OCI-M2 (cell line): ENCODE data around the gene FBXO31.
"Not testable (repeated sequence)": the region's sequence is repeated elsewhere in the genome, so short reads cannot be mapped to it uniquely, and the experiment has no call there.

Experiments used
- DNase-seq: peaks from one replicate; lab custom pipeline; 2025; ENCODE audit not compliant: unreplicated experiment; lab: John Stamatoyannopoulos, UW

Gene FBXO31

DNA sequence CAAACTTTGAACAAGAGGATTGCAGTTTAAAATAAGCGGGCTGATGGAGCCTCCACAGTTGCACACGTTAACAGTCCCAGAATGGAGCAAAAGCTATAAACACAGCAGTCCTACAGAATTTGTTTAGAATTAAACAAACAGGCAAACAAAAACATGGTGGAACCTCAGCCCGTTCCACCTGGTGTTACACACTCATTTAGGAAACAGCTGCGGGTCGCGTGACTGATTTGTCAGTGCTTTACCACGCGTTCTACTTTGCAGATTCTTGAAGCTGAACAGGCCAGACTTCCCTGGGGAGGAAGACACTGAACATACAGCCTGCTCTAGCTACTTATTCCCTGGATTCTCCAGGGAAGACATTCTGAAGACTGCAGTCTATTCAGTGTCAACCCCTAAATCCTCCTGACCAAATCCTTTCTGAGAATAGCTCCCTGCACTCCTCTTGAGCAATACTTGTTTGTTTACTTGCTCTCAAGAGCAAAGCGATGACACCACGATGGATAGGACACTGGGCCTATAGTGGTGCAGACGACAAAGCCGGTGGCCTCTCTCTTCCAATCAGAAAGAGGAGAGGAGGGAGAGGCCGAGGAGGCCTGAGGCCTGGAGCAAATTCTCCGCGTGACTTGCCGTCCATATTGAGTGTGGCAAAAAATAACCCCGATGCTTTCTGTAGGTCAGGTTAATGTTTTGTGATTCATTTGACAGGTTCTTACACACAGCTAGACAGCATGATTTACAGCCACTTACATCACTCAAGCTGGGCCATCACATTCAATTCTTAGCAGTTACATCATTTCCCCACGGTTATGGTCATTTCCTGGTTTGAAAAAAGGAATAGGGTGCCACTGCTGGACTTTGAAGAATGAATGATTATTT is 4.6 kb upstream of the FBXO31 start:
- peak; percentile 67 for DNase-seq

DNA sequence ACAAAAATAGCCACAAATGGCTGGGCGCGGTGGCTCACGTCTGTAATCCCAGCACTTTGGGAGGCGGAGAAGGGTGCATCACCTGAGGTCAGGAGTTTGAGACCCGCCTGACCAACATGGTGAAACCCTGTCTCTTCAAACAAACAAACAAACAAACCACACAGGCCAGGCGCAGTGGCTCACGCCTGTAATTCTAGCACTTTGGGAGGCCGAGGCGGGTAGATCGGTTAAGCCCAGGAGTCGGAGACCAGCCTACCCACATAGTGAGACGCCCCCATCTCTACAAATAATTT is 1.2 kb upstream of the FBXO31 start:
- not testable (repeated sequence) for DNase-seq

DNA sequence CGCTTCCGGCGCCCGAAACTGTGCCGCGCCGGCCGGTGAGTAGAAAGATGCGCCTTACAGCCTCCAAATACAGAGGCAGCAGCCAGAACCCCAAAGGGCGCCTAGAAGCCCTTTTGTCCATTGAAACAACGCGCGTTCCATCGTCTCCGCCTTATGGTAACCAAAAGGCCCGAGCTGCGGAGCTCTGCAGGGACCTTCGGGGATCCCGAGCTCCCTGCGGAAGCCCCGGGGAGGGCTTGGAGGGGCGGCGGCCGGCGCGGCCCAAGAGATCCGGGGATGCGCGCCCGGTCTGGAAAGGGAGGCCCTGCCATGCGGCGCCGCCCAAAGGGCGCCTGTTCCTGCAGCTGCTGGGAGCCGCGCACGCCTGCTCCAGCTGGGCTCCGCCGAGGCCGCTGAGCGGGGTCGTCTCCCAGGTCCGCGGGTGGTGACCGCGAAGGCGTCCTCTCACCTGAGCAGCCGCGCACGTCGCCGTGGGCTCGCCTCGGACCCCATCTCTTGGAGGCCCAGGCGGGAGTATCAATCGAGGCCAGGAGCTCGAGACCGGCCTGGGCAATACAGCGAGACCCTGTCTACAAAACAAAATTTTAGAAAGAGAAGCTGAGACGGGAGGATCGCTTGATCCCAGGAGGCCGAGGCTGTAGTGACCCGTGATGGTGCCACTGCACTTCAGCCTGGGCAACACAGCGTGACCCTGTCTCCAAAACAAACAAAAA is 742 bp upstream of the FBXO31 start:
- DNase-seq = no peak

DNA sequence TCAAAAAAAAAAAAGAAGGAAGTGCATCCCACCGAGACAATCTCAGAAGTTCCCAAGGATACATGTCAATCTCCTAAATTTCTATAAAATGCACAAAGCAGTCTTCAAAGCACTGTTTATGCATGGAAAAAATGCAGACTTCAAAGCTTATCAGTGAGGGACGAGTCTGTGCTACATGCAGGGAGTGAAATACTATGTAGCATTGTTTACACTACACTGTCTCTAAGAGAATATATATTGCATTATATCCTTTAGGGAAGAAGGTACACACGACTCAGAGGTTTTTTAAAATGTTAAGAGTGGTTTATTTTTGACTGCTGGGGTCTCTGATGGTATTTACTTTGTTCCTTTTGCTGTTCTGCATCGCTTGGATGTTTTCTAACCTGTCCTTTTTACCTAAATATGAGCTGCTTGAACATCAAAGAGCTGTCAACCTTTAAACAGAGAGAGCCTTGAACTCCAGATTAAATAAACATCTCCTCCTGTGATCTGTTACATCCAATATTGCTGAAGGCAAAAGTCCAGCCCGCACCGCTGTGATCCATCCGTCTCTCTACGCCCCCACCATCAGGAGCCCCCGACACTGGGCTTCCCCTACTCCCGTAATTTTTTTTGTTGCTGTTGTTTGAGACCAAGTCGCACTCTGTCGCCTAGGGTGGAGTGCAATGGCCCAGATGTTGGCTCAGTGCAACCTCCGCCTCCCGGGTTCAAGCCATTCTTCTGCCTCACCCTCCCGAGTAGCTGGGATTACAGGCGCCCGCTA is 1.4 kb downstream of the FBXO31 start:
- DNase-seq = no peak

DNA sequence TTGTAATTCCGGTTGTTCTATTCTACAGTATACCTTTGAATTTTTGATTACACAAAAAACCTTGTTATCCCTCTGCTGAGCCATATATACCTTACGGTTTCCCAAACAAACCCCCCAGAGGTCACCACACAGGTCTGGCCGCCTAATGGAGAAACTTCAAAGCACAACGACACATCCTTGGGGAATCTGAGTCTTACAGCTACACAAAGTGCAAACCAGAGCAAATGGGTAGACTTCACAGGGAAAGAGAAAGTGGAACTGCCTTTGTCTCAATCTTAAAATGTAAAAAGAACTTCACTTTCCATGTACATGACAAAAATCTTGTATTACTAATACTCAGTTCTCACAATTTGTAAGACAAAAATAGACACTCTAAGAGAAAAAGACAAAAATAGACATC is 2.7 kb downstream of the FBXO31 start:
- DNase-seq = no peak

DNA sequence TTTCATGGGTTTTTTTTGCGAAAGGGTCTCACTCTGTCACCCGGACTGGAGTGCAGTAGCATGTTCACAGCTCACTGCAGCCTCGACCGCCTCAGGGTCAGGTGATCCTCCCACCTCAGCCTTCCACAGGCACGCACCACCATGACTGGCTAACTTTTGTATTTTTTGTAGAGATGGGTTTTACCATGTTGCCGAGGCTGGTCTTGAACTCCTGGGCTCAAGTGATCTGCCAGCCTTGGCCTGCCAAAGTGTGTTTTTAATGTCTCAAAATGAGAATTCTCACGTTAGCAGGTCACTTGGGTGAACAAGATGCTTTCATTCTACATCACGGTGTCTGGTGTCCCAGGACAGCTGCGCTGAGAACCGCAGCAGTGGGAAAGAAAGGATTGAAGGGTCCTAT is 3.2 kb downstream of the FBXO31 start:
- no peak for DNase-seq

DNA sequence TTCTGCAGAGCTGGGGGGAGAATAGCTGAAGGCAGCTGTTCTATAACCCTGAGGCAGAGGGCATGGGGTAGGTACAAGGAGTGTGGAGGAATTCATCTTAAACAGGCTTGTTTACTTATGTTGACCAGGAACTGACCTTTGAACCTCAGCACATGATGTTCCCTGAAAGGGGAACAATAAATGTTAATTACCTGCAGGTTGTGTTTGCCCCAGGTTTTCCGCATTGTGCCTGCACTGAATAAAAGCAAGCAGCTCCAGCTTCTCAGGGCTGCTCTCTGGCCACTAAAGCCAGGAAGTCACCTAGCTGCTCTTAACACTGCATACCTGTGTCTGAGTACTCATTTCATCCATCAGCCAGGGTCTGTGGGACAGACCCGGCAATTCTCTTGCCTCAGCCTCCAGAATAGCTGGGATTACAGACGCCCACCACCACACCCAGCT is 4.2 kb downstream of the FBXO31 start:
- not testable (repeated sequence) for DNase-seq

DNA sequence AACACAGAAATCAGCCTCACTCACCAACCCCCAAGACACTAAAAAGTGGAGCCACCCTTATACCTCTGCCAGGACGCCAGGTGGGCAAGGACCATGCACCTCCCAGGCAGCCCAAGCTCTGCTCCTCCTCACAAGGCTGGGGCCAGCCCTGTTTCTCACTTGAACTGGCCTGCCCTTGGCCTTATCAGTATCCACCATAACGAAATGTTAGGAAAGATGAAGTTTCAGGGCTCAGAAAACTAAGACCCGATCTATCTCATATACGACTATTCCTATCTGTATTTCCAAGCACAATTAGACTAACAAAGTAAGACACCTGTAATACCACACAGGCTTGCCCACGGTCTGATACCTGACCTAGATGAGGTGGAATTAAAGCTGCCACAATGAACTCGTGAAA is 6.9 kb downstream of the FBXO31 start:
- DNase-seq = no peak

DNA sequence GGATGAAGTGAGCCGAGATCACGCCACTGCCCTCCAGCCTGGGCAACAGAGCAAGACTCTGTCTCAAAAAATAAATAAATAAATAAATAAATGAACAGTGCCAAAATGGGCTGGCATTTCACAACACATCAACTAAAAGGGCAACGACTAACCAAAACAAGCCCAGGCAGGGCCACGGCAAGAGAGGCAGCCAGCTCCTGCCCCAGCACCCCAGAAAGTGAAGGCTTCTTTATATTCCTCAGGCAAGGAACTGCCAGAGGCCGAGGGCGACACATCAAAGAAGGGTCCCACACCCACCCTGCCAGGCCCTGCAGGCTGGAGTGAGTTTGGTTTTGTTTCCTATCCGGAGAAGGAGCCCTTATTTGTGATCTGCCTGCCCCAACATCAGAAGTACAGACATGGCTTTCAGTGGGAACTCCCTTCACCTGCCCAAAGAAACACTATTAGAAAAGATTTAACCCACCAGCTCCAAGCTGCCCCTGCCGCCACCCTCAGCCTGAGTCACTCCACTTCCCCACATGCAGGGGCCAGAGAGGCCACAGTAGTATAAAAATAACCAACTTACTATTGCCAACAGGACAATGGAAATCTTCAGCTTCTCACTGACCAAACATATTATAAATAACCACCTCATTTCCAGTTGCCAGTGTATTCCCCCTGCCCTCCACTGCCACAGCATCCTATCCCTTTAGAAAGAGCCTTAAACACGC is 8.0 kb downstream of the FBXO31 start:
- DNase-seq = no peak

DNA sequence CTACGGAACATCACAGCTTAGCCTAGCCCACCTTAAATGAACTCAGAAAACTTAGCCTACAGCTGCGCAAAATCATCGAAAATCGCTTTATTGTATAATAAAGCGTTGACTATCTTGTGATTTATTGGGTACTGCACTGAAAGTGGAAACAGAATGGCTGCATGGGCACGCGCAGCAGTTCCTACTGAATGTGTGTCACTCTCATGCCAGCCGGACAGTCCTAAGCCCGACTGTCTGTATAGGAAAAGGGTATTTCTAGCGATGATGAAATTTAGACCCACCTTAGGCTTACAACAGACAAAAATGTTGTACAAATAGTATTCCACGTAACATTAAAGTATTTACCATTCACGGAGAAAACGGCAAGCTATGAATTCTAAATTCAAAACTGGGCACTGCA is 9.3 kb downstream of the FBXO31 start:
- DNase-seq = no peak

DNA sequence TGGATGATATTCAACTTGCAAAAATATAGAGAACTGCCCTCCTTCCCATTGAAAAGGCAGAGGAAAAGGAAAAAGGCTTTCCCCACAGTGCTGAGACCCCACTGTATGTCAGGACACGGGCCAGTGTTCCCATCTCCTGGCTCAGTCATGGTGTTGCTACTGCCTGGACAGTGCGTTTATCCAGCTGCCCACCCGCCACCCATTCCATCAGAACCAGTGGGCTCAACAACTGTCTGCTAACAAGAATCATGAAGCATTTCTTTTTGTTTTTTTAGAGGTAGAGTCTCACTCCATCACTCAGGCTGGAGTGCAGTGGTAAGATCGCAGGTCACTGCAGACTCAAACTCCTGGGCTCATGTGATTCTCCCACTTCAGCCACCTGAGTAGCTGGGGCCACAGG is 11.3 kb downstream of the FBXO31 start:
- no peak for DNase-seq

DNA sequence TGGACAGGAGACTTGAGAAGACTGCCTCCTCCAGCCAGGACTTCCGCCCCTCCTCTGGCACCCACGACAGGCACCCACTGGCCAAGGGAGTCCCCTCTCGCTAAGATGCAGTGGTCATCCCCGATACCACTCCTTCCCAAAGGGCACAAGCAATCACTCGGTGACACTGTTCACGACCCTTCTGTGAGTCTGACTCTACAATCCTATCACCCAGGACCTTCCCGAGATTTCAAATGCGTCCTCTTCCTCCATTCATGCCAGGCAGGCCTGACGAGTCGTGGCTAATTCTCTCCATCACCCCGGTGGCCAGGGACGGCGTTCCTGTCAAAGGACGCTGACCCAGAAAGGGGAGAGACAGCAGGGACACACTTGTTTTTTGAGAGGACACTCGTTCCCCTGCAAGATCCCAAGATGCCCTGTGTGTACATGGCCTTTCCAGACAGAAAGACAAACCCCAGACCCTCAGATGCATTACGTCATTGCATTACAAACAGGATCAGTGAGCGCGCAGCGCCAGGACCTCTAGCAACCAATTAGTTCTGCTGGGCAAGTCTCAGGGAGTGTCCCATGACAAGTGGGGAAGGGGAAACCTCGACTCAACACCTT is 12.2 kb downstream of the FBXO31 start:
- DNase-seq = no peak

DNA sequence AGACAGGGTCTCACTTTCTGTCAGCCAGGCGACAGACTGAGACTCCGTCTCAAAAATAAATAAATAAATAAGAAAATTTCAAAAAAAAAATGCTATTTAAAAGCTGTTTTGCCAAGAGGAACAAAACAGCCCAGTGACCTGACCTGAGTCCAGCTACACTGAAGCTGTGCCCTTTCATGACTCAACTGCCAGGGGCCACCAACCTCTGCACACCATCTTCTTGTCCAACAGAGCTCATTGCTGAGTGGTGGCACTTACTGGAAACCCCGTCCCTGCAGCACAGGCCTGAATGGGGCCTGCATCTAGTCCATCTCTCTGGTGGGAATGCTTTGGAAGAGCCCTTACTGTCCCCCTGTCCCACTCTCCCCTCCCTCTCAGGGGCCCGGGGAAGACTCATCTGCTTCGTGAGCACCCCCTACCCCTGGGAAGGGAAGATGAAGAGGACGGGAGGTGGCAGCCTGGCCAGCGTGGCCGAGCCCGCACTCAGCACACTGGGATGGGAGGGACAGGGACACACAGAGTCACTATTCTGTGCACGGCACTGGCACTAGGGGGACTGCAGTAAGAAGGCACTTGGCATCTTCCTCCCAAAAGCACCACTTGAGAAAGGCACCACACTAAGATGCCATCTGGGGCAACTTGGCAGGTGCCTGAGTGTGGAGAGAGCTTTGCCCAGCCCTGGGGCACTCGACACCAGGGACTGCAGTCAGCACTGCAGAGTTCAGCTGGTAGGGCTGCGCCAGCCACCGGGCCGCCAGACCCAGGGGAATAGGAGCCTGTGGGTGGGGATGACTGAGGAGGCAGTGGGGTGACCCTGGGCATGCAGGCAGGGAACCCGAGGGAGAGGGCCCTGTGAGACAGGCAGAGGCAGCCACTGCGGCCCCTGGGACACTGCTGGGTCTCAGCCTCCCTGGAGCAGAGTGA is 13.5 kb downstream of the FBXO31 start:
- DNase-seq = no peak

DNA sequence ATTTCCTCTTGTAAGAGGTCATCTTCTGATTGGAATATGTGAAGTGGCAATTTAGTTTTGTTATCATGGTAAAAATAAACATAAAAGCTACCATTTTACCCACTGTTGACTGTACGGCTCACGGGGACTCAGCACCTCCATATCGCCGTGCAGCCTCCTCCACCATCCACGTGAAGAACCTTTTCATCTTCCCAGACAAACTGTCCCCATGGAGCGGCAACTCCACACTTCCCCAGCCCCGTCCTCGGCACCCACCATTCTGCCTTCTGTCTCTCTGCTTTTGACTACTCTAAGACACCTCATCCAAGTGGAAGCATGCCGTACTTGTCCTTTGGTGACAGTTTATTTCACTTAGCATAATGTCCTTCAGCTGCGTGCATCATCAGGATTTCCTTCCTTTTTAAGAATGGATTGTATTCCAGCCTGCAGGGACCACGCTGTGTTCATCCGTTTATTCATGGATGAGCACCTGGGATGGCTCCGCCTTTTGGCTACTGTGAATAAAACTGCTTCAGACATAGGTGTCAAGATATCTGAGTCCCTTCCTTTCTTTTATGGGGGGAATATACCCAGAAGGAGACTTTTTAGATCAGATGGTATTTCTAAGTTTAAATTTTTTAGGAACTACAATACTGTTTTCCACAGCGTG is 14.3 kb downstream of the FBXO31 start:
- no peak for DNase-seq

DNA sequence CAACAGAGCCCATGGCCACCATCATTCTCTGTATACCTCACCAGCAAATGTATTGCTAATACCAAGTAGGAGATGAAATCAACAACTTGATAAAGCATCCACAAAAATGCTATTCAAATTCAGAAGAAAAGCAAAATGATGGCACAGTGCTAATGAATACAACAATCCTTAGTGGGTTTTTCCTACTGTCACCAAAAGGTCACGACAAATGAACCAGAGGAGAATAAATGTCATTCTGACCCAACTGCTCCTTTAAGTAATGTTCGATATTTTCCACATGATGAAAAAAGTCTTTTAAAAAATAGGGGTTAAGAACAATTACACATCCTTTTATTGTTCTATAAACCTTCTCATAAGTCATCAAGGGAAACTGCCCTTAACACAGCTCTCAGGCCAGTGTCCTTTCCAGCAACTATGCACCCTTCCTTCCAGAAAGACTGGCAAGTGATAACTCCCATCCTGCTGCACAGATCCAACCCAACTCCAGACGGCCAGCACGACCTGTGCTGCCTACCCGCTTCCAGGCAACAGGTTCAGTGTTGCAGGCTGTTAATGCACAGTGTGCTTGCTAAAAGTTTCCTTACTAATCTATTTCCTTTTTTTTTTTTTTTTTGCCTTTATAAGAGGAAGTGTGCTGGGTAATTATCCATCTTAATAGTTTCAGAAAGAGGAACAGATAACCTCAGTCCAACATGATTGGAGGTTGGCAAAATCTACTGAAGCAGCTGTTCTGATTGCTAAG is 15.4 kb downstream of the FBXO31 start:
- DNase-seq = no peak

DNA sequence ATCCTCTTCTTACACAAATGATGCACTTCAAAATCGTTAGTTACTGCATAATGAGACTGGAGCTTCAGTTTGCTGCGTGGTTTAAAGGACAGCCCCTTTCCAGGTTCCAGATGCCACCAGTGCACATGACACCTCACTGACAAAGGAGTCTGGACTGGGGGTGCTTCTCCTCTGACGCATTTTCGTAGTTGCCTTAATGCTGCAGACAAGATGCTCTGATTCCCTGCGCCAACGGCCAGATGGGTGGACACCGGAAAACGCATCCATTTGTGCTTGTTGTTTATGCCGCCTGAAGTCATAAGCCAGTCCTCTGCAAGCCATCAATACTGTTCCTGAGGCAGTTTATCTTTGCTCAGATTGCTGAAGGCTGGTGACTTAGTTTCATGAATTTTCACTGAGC is 16.0 kb downstream of the FBXO31 start:
- no peak for DNase-seq

DNA sequence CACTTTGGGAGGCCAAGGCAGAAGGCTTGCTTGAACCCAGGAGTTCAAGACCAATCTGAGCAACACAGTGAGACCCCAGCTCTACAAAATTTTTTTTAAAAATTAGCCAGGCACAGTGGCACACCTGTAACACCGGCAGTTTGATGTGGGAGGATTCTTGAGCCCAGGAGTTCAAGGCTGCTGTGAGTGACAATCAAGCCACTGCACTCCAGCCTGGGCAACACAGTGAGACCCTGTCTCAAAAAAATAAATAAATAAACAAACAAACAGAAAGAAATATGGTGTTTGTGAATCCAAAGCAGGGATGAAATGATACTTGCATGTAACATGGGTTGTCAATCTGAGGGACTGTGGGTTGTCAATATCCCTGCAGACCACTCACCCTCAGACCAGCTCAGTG is 16.6 kb downstream of the FBXO31 start:
- no peak for DNase-seq

DNA sequence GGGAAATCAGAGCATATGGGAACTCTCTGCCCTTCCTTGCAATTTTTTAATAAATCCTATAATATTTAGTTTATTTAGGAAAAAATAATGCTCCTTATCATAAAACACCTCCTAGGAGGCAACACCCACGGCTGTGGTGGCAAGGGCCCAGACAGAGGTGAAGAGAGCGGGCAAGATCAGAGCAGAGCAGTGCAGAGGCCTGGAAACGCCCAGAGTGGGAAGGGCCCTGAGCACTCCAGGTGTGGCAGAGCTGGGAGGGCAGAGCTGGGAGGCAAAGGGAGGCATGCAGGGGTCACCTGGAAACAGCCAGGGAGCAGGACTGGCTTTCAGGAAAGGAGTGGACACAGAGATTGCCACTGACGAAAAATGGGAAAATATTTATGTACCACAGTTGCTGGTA is 17.3 kb downstream of the FBXO31 start:
- no peak for DNase-seq
